Ascending aorta (tissue), 2 donors: ENCODE results near the gene CSPG5. TPM values are rescaled to one million over a fixed set of nuclear protein-coding genes. Genes with fewer than 3 reads are reported as not detected.

ENCODE experiments used
- DNase-seq, 2 donors: peaks; one replicate each; pipeline ENCODE4 v3.0.0-alpha.2; 2019; ENCODE audit warnings: low spot score in 2 of 2
- H3K27ac ChIP-seq, 2 donors: fragments of 200-600 bp; sonication (generic); one replicate each; pipeline ENCODE4 v1.5.1; 2016 to 2017; ENCODE audit warnings: mild to moderate bottlenecking in 1 of 2
- H3K27me3 ChIP-seq: fragments of 200-600 bp; sonication (generic); one replicate; pipeline ENCODE4 v1.5.1; 2017
- H3K36me3 ChIP-seq, 2 donors: fragments of 200-600 bp; sonication (generic); one replicate each; pipeline ENCODE4 v1.5.1; 2016
- H3K4me1 ChIP-seq, 2 donors: fragments of 200-600 bp; sonication (generic); one replicate each; pipeline ENCODE4 v1.5.1; 2016 to 2017; ENCODE audit warnings: mild to moderate bottlenecking in 1 of 2
- H3K4me3 ChIP-seq, 2 donors: fragments of 200-600 bp; sonication (generic); one replicate each; pipeline ENCODE4 v1.5.1; 2016 to 2017; ENCODE audit warnings: mild to moderate bottlenecking in 1 of 2
- H3K9me3 ChIP-seq, 2 donors: fragments of 200-600 bp; sonication (generic); one replicate each; pipeline ENCODE4 v1.5.1; 2016
- intact Hi-C: fragments of 100-400 bp; cut with DNase I; formaldehyde crosslinking; loops from one replicate; pipeline ENCODE4 v1.15.1; 2023
- total RNA-seq: library from RNA; depleted of rRNA; stranded (reverse); fragments of >200 nt; gene quantifications from one replicate; pipeline ENCODE4 v1.1.0, GENCODE V29; 2016
- TF ChIP-seq, protein P1 (sequence below), 3 experiments: fragments of 200-600 bp in 2 of 3; fragments of 450-650 bp in 1 of 3; sonication (generic) in 2 of 3; IDR thresholded peaks; one replicate each; pipeline ENCODE4 v1.5.1; 2016 to 2019; ENCODE audit warnings: antibody characterized with exemption in 3 of 3, mild to moderate bottlenecking in 1 of 3, moderate library complexity in 1 of 3

Gene CSPG5
- total RNA-seq, 1 donor from 2014 or later: 1.7 TPM

DNA sequence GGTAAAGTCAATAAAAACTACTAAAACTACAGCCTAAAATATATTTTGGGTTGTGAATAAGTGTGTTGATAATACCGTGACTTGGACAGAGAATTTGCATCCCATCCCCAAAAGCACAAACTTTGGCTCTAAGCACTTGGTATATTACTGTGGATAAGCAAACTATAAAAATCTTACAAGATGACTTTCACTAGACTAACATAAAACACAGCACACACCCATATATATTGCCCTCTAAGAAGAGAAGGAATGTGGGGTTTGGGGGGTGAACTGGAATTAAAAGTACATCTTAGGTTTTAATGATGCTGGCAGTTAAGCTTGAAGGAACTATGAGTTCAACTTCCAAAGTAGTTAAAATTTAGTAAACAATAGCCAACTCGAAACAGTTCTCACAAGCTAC is 28.7 kb upstream of the CSPG5 start:
- Histone ChIP-seq H3K36me3 (peaks cover 19 to 39% of the 10 kb centered on the region in 2 donors), H3K4me3 (no peak overlapping the region), H3K27me3 (no peaks in the 10 kb centered on the region), H3K9me3 (no peaks in the 10 kb centered on the region), H3K4me1 (peaks cover 0 to 7% of the 10 kb centered on the region in 2 donors), H3K27ac (no peak overlapping the region)
- DNase-seq: no peak
- TF ChIP-seq, protein P1, sequence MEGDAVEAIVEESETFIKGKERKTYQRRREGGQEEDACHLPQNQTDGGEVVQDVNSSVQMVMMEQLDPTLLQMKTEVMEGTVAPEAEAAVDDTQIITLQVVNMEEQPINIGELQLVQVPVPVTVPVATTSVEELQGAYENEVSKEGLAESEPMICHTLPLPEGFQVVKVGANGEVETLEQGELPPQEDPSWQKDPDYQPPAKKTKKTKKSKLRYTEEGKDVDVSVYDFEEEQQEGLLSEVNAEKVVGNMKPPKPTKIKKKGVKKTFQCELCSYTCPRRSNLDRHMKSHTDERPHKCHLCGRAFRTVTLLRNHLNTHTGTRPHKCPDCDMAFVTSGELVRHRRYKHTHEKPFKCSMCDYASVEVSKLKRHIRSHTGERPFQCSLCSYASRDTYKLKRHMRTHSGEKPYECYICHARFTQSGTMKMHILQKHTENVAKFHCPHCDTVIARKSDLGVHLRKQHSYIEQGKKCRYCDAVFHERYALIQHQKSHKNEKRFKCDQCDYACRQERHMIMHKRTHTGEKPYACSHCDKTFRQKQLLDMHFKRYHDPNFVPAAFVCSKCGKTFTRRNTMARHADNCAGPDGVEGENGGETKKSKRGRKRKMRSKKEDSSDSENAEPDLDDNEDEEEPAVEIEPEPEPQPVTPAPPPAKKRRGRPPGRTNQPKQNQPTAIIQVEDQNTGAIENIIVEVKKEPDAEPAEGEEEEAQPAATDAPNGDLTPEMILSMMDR (IDR thresholded peaks at IDR 0.05): no peak
- intact Hi-C loops: no loop called here

- TF ChIP-seq, protein P1 (IDR thresholded peaks at IDR 0.05): no peak
- no peak for DNase-seq
- intact Hi-C loops: no loop called here
- Histone ChIP-seq H3K27me3 (no peaks in the 10 kb centered on the region), H3K27ac (no peak overlapping the region), H3K4me3 (no peak overlapping the region), H3K36me3 (peaks cover 23 to 39% of the 10 kb centered on the region in 2 donors), H3K4me1 (no peaks in the 10 kb centered on the region), H3K9me3 (no peaks in the 10 kb centered on the region)
Observed at GRCh38 chr3:47606165-47606564, 27.5 kb upstream of the CSPG5 start.

GRCh38 chr3:47605652-47606051 is 27.0 kb upstream of the CSPG5 start:
- Histone ChIP-seq H3K4me3 (no peak overlapping the region), H3K36me3 (peaks cover 23 to 39% of the 10 kb centered on the region in 2 donors), H3K4me1 (no peaks in the 10 kb centered on the region), H3K27me3 (no peaks in the 10 kb centered on the region), H3K27ac (no peak overlapping the region), H3K9me3 (no peaks in the 10 kb centered on the region)
- TF ChIP-seq, protein P1 (IDR thresholded peaks at IDR 0.05): no peak
- DNase-seq: no peak
- intact Hi-C loops: no loop called here

- Histone ChIP-seq H3K27ac (no peak overlapping the region), H3K27me3 (no peaks in the 10 kb centered on the region), H3K4me1 (no peaks in the 10 kb centered on the region), H3K9me3 (no peaks in the 10 kb centered on the region), H3K4me3 (no peak overlapping the region), H3K36me3 (peaks cover 16 to 30% of the 10 kb centered on the region in 2 donors)
- DNase-seq: no peak
- TF ChIP-seq, protein P1 (IDR thresholded peaks at IDR 0.05): no peak
- intact Hi-C loops: no loop called here
Observed at GRCh38 chr3:47604145-47604544, 25.5 kb upstream of the CSPG5 start.

DNA sequence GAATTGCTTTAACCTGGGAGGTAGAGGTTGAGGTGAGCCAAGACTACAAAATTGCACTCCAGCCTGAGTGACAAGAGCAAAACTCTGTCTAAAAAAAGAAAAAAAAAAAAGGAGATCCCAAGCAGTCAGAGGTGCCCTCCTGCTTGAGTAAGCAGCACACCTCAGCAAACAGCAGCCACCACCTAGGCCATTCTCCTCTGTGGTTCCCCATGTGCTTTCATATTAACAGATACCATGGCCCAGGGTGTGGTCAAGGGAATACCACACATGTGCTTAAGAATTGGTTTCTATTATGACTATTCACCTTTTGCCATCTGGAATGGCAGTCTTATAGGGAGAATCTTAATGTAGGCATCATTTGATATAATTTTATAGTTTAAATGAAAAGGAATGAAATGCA is 24.7 kb upstream of the CSPG5 start:
- Histone ChIP-seq H3K27ac (no peak overlapping the region), H3K4me1 (no peaks in the 10 kb centered on the region), H3K4me3 (no peak overlapping the region), H3K9me3 (no peaks in the 10 kb centered on the region), H3K27me3 (no peaks in the 10 kb centered on the region), H3K36me3 (peaks cover 10 to 22% of the 10 kb centered on the region in 2 donors)
- TF ChIP-seq, protein P1 (IDR thresholded peaks at IDR 0.05): no peak
- DNase-seq: no peak
- intact Hi-C loops: no loop called here

DNA sequence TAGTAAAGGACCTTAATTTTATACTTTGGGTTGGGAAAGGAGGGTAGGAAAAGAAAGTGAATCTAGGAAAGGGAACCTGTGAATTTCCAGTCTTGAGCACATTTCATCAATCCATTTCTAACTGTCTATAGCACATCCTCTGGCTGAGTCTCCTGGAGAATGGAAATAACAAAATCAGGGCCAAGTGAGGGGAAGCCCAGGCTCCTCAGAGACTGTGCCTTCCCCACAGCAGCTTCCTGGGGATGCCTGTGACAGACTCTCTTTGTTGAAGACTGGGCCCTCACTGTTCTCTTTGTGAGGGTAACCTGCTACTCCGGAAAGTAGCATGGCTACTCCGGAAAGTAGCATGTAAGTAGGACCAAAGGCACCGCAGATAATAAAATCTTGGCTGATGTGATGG is 22.6 kb upstream of the CSPG5 start:
- TF ChIP-seq, protein P1 (IDR thresholded peaks at IDR 0.05): no peak
- Histone ChIP-seq H3K9me3 (no peaks in the 10 kb centered on the region), H3K27me3 (no peaks in the 10 kb centered on the region), H3K4me1 (no peaks in the 10 kb centered on the region), H3K4me3 (no peak overlapping the region), H3K27ac (no peak overlapping the region), H3K36me3 (peaks cover 10 to 17% of the 10 kb centered on the region in 2 donors)
- intact Hi-C loops: no loop called here
- DNase-seq: no peak
